ENCODE measurements around the gene DUSP11. TPM values are rescaled to one million over a fixed set of nuclear protein-coding genes. Genes with fewer than 3 reads are reported as not detected.

DUSP11 gene
- total RNA-seq, 1 donor from 2014 or later: 32.4 TPM

DNA sequence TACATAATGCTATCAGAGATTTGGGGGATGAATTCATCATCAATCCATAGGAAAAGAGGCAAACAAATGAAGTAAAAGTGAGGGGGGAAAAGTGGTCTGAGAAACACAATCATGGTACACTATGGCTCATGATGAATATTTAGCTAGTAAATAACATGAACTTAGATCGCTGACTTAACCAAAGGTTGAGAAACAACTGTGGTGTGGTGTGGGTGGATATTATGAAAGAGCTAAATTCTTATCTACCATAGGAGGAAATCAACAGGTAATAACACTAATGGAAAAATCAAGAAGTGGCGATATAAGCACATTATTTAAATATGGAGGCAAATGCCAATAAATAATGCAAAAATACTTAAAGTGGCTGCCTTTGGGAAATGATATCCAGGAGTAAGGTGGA is 30.6 kb downstream of the DUSP11 start:
- H3K4me1 Mint-ChIP-seq (ENCODE audit: unreplicated experiment): peaks cover 39% of the 10 kb centered on the region
- peaks cover 32% of the 10 kb centered on the region for H3K36me3 Mint-ChIP-seq (ENCODE audit: low read depth, unreplicated experiment)
- TF ChIP-seq, protein P1, sequence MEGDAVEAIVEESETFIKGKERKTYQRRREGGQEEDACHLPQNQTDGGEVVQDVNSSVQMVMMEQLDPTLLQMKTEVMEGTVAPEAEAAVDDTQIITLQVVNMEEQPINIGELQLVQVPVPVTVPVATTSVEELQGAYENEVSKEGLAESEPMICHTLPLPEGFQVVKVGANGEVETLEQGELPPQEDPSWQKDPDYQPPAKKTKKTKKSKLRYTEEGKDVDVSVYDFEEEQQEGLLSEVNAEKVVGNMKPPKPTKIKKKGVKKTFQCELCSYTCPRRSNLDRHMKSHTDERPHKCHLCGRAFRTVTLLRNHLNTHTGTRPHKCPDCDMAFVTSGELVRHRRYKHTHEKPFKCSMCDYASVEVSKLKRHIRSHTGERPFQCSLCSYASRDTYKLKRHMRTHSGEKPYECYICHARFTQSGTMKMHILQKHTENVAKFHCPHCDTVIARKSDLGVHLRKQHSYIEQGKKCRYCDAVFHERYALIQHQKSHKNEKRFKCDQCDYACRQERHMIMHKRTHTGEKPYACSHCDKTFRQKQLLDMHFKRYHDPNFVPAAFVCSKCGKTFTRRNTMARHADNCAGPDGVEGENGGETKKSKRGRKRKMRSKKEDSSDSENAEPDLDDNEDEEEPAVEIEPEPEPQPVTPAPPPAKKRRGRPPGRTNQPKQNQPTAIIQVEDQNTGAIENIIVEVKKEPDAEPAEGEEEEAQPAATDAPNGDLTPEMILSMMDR (IDR thresholded peaks at IDR 0.05; ENCODE audit: unreplicated experiment): no peak
- H3K9me3 Mint-ChIP-seq (ENCODE audit: unreplicated experiment): no peaks in the 10 kb centered on the region
- H3K4me3 Mint-ChIP-seq (ENCODE audit: unreplicated experiment): no peak overlapping the region
- H3K27me3 Mint-ChIP-seq (ENCODE audit: unreplicated experiment): peaks cover 7% of the 10 kb centered on the region
- no peak overlapping the region for H3K27ac Mint-ChIP-seq (ENCODE audit: unreplicated experiment)
- no peak for DNase-seq (ENCODE audit: low spot score)

DNA sequence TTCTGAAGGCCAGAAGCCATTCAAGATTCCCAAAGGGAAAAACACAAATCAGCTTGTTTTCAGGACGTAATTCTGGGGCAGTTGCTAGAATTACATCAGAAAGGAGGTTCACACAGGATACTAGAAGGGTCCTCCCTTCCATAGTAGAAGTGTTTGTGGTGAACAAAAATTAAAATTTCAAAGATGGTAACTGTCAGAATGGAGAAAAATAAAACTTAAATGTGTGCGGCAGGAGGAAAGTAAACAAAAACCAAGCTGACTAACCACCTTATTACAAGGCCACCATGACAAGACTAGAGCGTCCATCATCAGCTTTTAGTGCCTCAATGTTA is 33.1 kb downstream of the DUSP11 start:
- peaks cover 29% of the 10 kb centered on the region for H3K4me1 Mint-ChIP-seq (ENCODE audit: unreplicated experiment)
- TF ChIP-seq, protein P1 (IDR thresholded peaks at IDR 0.05; ENCODE audit: unreplicated experiment): no peak
- peak overlapping the region; percentile 97 for H3K27ac Mint-ChIP-seq (ENCODE audit: unreplicated experiment)
- H3K9me3 Mint-ChIP-seq (ENCODE audit: unreplicated experiment): no peaks in the 10 kb centered on the region
- H3K27me3 Mint-ChIP-seq (ENCODE audit: unreplicated experiment): peaks cover 3% of the 10 kb centered on the region
- peaks cover 35% of the 10 kb centered on the region for H3K36me3 Mint-ChIP-seq (ENCODE audit: low read depth, unreplicated experiment)
- DNase-seq (ENCODE audit: low spot score): no peak
- H3K4me3 Mint-ChIP-seq (ENCODE audit: unreplicated experiment): peak overlapping the region; percentile 32

DNA sequence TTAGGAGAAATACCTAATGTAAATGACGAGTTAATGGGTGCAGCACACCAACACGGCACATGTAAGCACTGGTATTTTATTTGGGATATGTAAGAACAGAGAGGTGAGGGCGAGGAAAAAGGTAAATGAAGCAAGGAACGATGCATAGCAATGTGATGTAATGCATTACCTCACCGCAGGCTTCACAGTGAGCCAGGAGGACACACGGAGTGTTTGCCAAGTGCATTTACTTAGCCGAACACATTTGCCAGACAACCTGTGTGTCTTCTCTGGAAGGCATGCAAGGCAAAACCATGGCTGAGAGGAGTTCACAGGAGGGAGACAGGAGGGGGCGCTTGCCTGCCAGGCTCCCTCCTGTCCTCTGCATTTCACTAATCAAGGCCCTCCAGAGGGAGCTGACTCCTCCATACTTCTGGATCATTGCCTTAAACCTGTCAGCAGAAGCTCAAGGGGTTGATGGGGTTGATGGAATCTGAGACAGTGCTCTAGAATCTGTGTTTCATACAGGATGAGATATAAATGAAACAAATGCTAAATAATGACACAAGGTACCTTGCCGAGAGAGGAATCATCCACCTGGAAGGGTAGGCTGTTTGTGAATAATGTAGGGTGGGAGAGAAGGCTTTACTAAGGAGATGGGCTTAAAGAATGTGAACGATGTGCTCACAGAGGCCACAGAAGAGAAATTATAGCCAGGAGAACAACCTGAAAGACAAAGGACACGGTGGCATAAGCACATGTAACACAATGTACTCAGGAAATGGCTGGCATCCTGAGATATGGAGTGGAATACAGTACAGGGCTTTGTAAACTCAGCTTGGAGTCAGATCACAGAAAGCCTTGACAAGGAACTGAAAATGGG is 33.7 kb downstream of the DUSP11 start:
- peak overlapping the region; percentile 97 for H3K27ac Mint-ChIP-seq (ENCODE audit: unreplicated experiment)
- H3K36me3 Mint-ChIP-seq (ENCODE audit: low read depth, unreplicated experiment): peaks cover 38% of the 10 kb centered on the region
- TF ChIP-seq, protein P1 (IDR thresholded peaks at IDR 0.05; ENCODE audit: unreplicated experiment): no peak
- H3K4me1 Mint-ChIP-seq (ENCODE audit: unreplicated experiment): peaks cover 27% of the 10 kb centered on the region
- peaks cover 2% of the 10 kb centered on the region for H3K27me3 Mint-ChIP-seq (ENCODE audit: unreplicated experiment)
- DNase-seq (ENCODE audit: low spot score): peak; percentile 22
- peak overlapping the region; percentile 52 for H3K4me3 Mint-ChIP-seq (ENCODE audit: unreplicated experiment)
- no peaks in the 10 kb centered on the region for H3K9me3 Mint-ChIP-seq (ENCODE audit: unreplicated experiment)

DNA sequence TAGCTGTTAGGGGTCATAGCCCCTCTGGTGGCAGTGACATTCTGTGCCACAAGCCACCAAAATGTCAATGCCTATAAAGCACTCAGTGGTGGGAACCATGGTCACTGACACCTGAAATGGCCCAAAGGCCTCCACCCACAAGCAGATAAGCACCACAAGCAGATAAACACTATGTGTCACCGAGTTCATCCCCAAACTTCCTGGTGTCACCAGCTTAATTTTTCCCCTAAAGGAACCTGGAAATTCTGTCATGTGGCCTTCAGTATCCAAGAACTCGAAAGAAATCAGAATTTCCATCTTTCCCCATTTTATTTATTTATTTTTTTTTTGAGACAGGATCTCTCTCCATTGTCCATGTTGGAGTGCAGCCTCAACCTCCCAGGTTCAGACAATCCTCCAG is 39.1 kb downstream of the DUSP11 start:
- Mint-ChIP-seq H3K4me3 (ENCODE audit: unreplicated experiment) (no peak overlapping the region), H3K4me1 (ENCODE audit: unreplicated experiment) (peaks cover 12% of the 10 kb centered on the region), H3K9me3 (ENCODE audit: unreplicated experiment) (no peaks in the 10 kb centered on the region), H3K27me3 (ENCODE audit: unreplicated experiment) (peaks cover 7% of the 10 kb centered on the region), H3K27ac (ENCODE audit: unreplicated experiment) (no peak overlapping the region), H3K36me3 (ENCODE audit: low read depth, unreplicated experiment) (peaks cover 40% of the 10 kb centered on the region)
- DNase-seq (ENCODE audit: low spot score): no peak
- TF ChIP-seq, protein P1 (IDR thresholded peaks at IDR 0.05; ENCODE audit: unreplicated experiment): no peak

DNA sequence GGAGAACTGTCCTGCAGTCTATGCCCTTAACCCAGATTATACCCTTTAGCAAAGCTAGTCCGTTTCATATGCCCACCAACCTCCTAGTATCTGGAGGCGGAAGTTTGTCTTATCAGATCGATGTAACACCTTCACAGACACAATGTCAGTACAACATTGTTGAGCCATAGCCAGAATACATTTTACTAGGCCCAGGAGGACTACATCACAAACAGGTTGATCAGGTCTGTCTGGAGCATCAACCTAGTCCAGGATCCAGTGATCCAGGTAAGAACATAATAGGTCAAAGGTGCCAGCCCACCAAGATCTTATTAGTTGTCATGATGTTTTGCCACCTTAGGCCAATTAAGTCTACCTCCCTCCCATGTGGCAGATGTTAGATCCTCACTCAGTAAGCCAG is 40.8 kb downstream of the DUSP11 start:
- H3K27ac Mint-ChIP-seq (ENCODE audit: unreplicated experiment): no peak overlapping the region
- peaks cover 7% of the 10 kb centered on the region for H3K27me3 Mint-ChIP-seq (ENCODE audit: unreplicated experiment)
- peaks cover 35% of the 10 kb centered on the region for H3K36me3 Mint-ChIP-seq (ENCODE audit: low read depth, unreplicated experiment)
- H3K9me3 Mint-ChIP-seq (ENCODE audit: unreplicated experiment): no peaks in the 10 kb centered on the region
- no peak overlapping the region for H3K4me3 Mint-ChIP-seq (ENCODE audit: unreplicated experiment)
- TF ChIP-seq, protein P1 (IDR thresholded peaks at IDR 0.05; ENCODE audit: unreplicated experiment): no peak
- peaks cover 10% of the 10 kb centered on the region for H3K4me1 Mint-ChIP-seq (ENCODE audit: unreplicated experiment)
- no peak for DNase-seq (ENCODE audit: low spot score)
